GM23248 (cell line): Measurements from ENCODE around the gene GSDME. TPM values are rescaled to one million over a fixed set of nuclear protein-coding genes. Genes with fewer than 3 reads are reported as not detected.

Experiments used
- DNase-seq: peaks from one replicate; pipeline ENCODE4 v3.0.0-alpha.2; 2015
- H2AFZ ChIP-seq: fragments of 200-600 bp; sonication (generic); 2 replicates; pipeline ENCODE4 v1.6.1; 2016; ENCODE audit warnings: antibody characterized with exemption
- H3F3A ChIP-seq: fragments of 200-600 bp; sonication (generic); 2 replicates; pipeline ENCODE4 v1.6.1; 2016; ENCODE audit warnings: mild to moderate bottlenecking, antibody characterized with exemption, mixed run types; ENCODE audit not compliant: insufficient read depth
- H3K27ac ChIP-seq: fragments of 200-600 bp; sonication (generic); 2 replicates; pipeline ENCODE4 v1.5.1; 2016; ENCODE audit warnings: mild to moderate bottlenecking
- H3K27me3 ChIP-seq: fragments of 200-600 bp; sonication (generic); replicated peaks from 2 replicates; pipeline ENCODE4 v1.6.1; 2016; ENCODE audit warnings: mild to moderate bottlenecking; ENCODE audit not compliant: insufficient read depth
- H3K36me3 ChIP-seq: fragments of 200-600 bp; sonication (generic); 2 replicates; pipeline ENCODE4 v1.6.1; 2016; ENCODE audit warnings: low read depth, mild to moderate bottlenecking
- H3K4me1 ChIP-seq: fragments of 200-600 bp; sonication (generic); 2 replicates; pipeline ENCODE4 v1.6.1; 2016; ENCODE audit warnings: mild to moderate bottlenecking; ENCODE audit not compliant: insufficient read depth
- H3K4me2 ChIP-seq: fragments of 200-600 bp; sonication (generic); one replicate; pipeline ENCODE4 v1.6.1; 2016; ENCODE audit warnings: mild to moderate bottlenecking; ENCODE audit not compliant: unreplicated experiment
- H3K4me3 ChIP-seq: fragments of 200-600 bp; sonication (generic); 2 replicates; pipeline ENCODE4 v1.5.1; 2016; ENCODE audit warnings: mild to moderate bottlenecking
- H3K79me2 ChIP-seq: fragments of 200-600 bp; sonication (generic); 2 replicates; pipeline ENCODE4 v1.6.1; 2016; ENCODE audit warnings: mild to moderate bottlenecking; ENCODE audit not compliant: insufficient read depth
- H3K9ac ChIP-seq: fragments of 200-600 bp; sonication (generic); 2 replicates; pipeline ENCODE4 v1.6.1; 2016; ENCODE audit warnings: mild to moderate bottlenecking
- H3K9me2 ChIP-seq: fragments of 200-600 bp; sonication (generic); 2 replicates; pipeline ENCODE4 v1.6.1; 2016; ENCODE audit warnings: mixed run types, mild to moderate bottlenecking, moderate library complexity; ENCODE audit not compliant: insufficient read depth
- H3K9me3 ChIP-seq: fragments of 200-600 bp; sonication (generic); one replicate; pipeline ENCODE4 v1.6.1; 2017; ENCODE audit warnings: low read depth
- H4K20me1 ChIP-seq: fragments of 200-600 bp; sonication (generic); 2 replicates; pipeline ENCODE4 v1.6.0; 2016; ENCODE audit not compliant: insufficient read depth
- EZH2 ChIP-seq: fragments of 200-600 bp; sonication (generic); IDR thresholded peaks from 2 replicates; pipeline ENCODE4 v1.6.1; 2018; ENCODE audit warnings: antibody characterized with exemption, mild to moderate bottlenecking; ENCODE audit not compliant: insufficient read depth, poor library complexity, severe bottlenecking
- EZH2phosphoT487 ChIP-seq: fragments of 200-600 bp; sonication (generic); IDR thresholded peaks from 2 replicates; pipeline ENCODE4 v1.6.1; 2018; ENCODE audit warnings: antibody characterized with exemption, moderate library complexity, mild to moderate bottlenecking, low read depth; ENCODE audit not compliant: insufficient read depth
- WGBS, 2 experiments: methylation state at CpG; one replicate each; pipeline ENCODE4 v1.1.6; 2015 to 2017; ENCODE audit warnings: low lambda C conversion rate in 2 of 2, low coverage in 1 of 2; ENCODE audit errors: missing lambda C conversion rate in 2 of 2; 5-methylcytosine and 5-hydroxymethylcytosine counted together
- in situ Hi-C: fragments of 300-500 bp; cut with MboI; formaldehyde crosslinking; loops from 2 replicates; pipeline ENCODE4 v1.15.0; 2020
- polyA plus RNA-seq: library from polyadenylated mRNA; unstranded; fragments of >200 nt; fragmentation: Nextera tagmentation; extraction: Ambion mirVana; gene quantifications from 2 replicates; pipeline ENCODE4 v1.2.1, GENCODE V29; 2016
- total RNA-seq: library from RNA; depleted of rRNA; stranded (reverse); fragments of >200 nt; shearing (Covaris generic); gene quantifications from 2 replicates; pipeline ENCODE4 v1.2.3, GENCODE V29; 2014

GSDME gene
- total and polyA plus RNA-seq, 2 experiments from 2014 or later = 39.4 to 49.4 TPM

GRCh38 chr7:24755541-24756407, 1.5 kb downstream of the GSDME start:
- in situ Hi-C loops = no loop called here
- Histone ChIP-seq H3K9ac (no peak overlapping the region), H2AFZ (peak overlapping the region; percentile 88; the same call in 1 of the 2 replicates), H3K27me3 (no peaks in the 10 kb centered on the region), H3K9me3 (no peaks in the 10 kb centered on the region), H3K27ac (peak overlapping the region; percentile 86), H3K4me3 (peak overlapping the region; percentile 72; the same call in 1 of the 2 replicates), H3K9me2 (no peaks in the 10 kb centered on the region), H3K4me1 (peaks cover 46% of the 10 kb centered on the region), H3K36me3 (no peaks in the 10 kb centered on the region), H3K4me2 (peak overlapping the region; percentile 87), H4K20me1 (no peaks in the 10 kb centered on the region), H3K79me2 (peaks cover 21% of the 10 kb centered on the region), H3F3A (peaks cover 40% of the 10 kb centered on the region; the same call in 1 of the 2 replicates)
- TF ChIP-seq EZH2phosphoT487 = no peak
- TF ChIP-seq EZH2 = no peak
- WGBS, 2 experiments = 83 to 84% methylated on average over 12 of the region's 12 CpGs
- DNase-seq = peak; percentile 58

- Histone ChIP-seq H3K9ac (no peak overlapping the region), H3K4me1 (peaks cover 50% of the 10 kb centered on the region), H3F3A (peaks cover 42% of the 10 kb centered on the region; the same call in 1 of the 2 replicates), H3K4me2 (peak overlapping the region; percentile 87), H3K9me3 (no peaks in the 10 kb centered on the region), H3K27me3 (no peaks in the 10 kb centered on the region), H3K27ac (peak overlapping the region; percentile 86), H4K20me1 (no peaks in the 10 kb centered on the region), H2AFZ (no peak overlapping the region), H3K9me2 (no peaks in the 10 kb centered on the region), H3K36me3 (no peaks in the 10 kb centered on the region), H3K4me3 (no peak overlapping the region), H3K79me2 (peaks cover 29% of the 10 kb centered on the region)
- 69 to 75% methylated on average over 3 of the region's 3 CpGs for WGBS, 2 experiments
- TF ChIP-seq EZH2phosphoT487 (no peak), EZH2 (no peak)
- in situ Hi-C loops = no loop called here
- DNase-seq = no peak
Measured at GRCh38 chr7:24754906-24755506, 2.3 kb downstream of the GSDME start.

GRCh38 chr7:24752073-24752800, 5.0 kb downstream of the GSDME start:
- Histone ChIP-seq H3K4me1 (peaks cover 43% of the 10 kb centered on the region), H4K20me1 (no peaks in the 10 kb centered on the region), H3K4me2 (peak overlapping the region; percentile 14), H3K9me3 (no peaks in the 10 kb centered on the region), H2AFZ (no peak overlapping the region), H3K79me2 (peaks cover 34% of the 10 kb centered on the region), H3K27ac (no peak overlapping the region), H3K36me3 (no peaks in the 10 kb centered on the region; the same call in 1 of the 2 replicates), H3K9ac (no peak overlapping the region), H3K27me3 (no peaks in the 10 kb centered on the region), H3K4me3 (no peak overlapping the region), H3K9me2 (no peaks in the 10 kb centered on the region), H3F3A (peaks cover 32% of the 10 kb centered on the region; the same call in 1 of the 2 replicates)
- DNase-seq = no peak
- WGBS, 2 experiments = 59 to 68% methylated on average over 3 of the region's 3 CpGs
- TF ChIP-seq EZH2phosphoT487 (no peak), EZH2 (no peak)
- in situ Hi-C loops = no loop called here

GRCh38 chr7:24751484-24751883, 5.8 kb downstream of the GSDME start:
- no peak overlapping the region for H3K9ac ChIP-seq
- DNase-seq = no peak
- H3K4me3 ChIP-seq = no peak overlapping the region
- H3K4me2 ChIP-seq = no peak overlapping the region
- no peaks in the 10 kb centered on the region for H3K27me3 ChIP-seq
- TF ChIP-seq EZH2 = no peak
- TF ChIP-seq EZH2phosphoT487 = no peak
- no peaks in the 10 kb centered on the region for H3K9me2 ChIP-seq
- no peak overlapping the region for H3K27ac ChIP-seq
- WGBS, 2 experiments = 91 to 98% methylated on average over 1 of the region's 1 CpG
- peaks cover 32% of the 10 kb centered on the region; the same call in 1 of the 2 replicates for H3F3A ChIP-seq
- in situ Hi-C loops = no loop called here
- no peaks in the 10 kb centered on the region for H3K9me3 ChIP-seq
- H3K4me1 ChIP-seq = peaks cover 41% of the 10 kb centered on the region
- no peaks in the 10 kb centered on the region for H4K20me1 ChIP-seq
- H2AFZ ChIP-seq = no peak overlapping the region
- H3K36me3 ChIP-seq = no peaks in the 10 kb centered on the region; the same call in 1 of the 2 replicates
- peaks cover 34% of the 10 kb centered on the region for H3K79me2 ChIP-seq
